Body of pancreas (tissue), 4 donors: Measurements from ENCODE around the gene CDC42EP5.

ENCODE experiments used
- POLR2A ChIP-seq, 3 donors: fragments of 450-650 bp; IDR thresholded peaks; one replicate each; pipeline ENCODE4 v1.6.1; 2016; ENCODE audit warnings: antibody characterized with exemption in 3 of 3, mild to moderate bottlenecking in 2 of 3
- TF ChIP-seq, protein P1 (sequence below), 7 experiments: fragments of 450-650 bp in 4 of 7; fragments of 200-600 bp in 3 of 7; sonication (generic) in 3 of 7; IDR thresholded peaks; one replicate each; pipeline ENCODE4 v1.5.1; 2016 to 2019; ENCODE audit warnings: antibody characterized with exemption in 7 of 7

DNA sequence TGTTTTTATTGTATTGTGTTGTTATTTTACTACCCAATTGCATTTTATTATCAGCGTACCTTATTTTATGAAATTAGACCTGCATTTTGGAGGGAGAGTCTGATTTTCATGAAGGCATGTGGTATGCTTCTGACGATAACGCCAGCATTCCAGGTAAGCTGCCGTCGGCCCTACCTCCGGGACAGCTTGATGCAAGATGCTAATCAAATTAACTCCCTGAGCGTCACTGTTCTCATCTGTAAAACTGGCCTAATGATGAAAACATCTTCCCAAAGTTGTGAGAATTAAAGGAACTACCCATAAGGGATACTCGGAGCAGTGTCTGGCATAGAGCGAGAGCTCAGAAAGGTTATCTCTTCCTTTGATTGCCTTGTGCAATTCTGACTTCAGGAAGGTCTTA, 16.7 kb upstream of the CDC42EP5 start:
- TF ChIP-seq, protein P1, sequence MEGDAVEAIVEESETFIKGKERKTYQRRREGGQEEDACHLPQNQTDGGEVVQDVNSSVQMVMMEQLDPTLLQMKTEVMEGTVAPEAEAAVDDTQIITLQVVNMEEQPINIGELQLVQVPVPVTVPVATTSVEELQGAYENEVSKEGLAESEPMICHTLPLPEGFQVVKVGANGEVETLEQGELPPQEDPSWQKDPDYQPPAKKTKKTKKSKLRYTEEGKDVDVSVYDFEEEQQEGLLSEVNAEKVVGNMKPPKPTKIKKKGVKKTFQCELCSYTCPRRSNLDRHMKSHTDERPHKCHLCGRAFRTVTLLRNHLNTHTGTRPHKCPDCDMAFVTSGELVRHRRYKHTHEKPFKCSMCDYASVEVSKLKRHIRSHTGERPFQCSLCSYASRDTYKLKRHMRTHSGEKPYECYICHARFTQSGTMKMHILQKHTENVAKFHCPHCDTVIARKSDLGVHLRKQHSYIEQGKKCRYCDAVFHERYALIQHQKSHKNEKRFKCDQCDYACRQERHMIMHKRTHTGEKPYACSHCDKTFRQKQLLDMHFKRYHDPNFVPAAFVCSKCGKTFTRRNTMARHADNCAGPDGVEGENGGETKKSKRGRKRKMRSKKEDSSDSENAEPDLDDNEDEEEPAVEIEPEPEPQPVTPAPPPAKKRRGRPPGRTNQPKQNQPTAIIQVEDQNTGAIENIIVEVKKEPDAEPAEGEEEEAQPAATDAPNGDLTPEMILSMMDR (IDR thresholded peaks at IDR 0.05): no peak
- no peak for TF ChIP-seq POLR2A (IDR thresholded peaks at IDR 0.05)
